Keratinocyte (primary cell): ENCODE data around the gene DCLK2. TPM values are rescaled to one million over a fixed set of nuclear protein-coding genes. Genes with fewer than 3 reads are reported as not detected.

Source experiments
- DNase-seq: peaks from one replicate; pipeline ENCODE4 v3.0.0-alpha.2; 2011; ENCODE audit warnings: low read depth, missing footprints, low spot score
- FAIRE-seq: peaks from 2 replicates; lab custom pipeline; 2011; peaks lifted over from hg19 to GRCh38; lab: Jason Lieb, UNC
- H2AFZ ChIP-seq: 2 replicates; pipeline ENCODE4 v1.6.0; 2012; ENCODE audit warnings: low read length, control low read depth, inconsistent platforms; ENCODE audit not compliant: control insufficient read depth
- H3K27ac ChIP-seq: 2 replicates; pipeline ENCODE4 v1.5.1; 2011; ENCODE audit warnings: low read length; ENCODE audit not compliant: control insufficient read depth, insufficient read depth
- H3K27me3 ChIP-seq: 3 replicates; pipeline ENCODE4 v1.6.0; 2011; ENCODE audit warnings: low read length; ENCODE audit not compliant: control insufficient read depth, insufficient read depth; ENCODE audit errors: extremely low read depth
- H3K36me3 ChIP-seq, 2 experiments: 2 replicates in 1 of 2; 3 replicates in 1 of 2; pipeline ENCODE4 v1.5.1; 2011; ENCODE audit warnings: low read length in 2 of 2, mild to moderate bottlenecking in 1 of 2; ENCODE audit not compliant: control insufficient read depth in 2 of 2, insufficient read depth in 2 of 2; ENCODE audit errors: extremely low read depth in 1 of 2
- H3K4me1 ChIP-seq: 3 replicates; pipeline ENCODE4 v1.5.1; 2011; ENCODE audit warnings: low read length; ENCODE audit not compliant: control insufficient read depth, insufficient read depth; ENCODE audit errors: extremely low read depth
- H3K4me2 ChIP-seq: 3 replicates; pipeline ENCODE4 v1.6.0; 2011; ENCODE audit warnings: low read depth, low read length; ENCODE audit not compliant: control insufficient read depth, insufficient read depth; ENCODE audit errors: extremely low read depth
- H3K4me3 ChIP-seq, 3 experiments: fragments of 200-600 bp in 1 of 3; sonication (generic) in 1 of 3; 2 replicates in 2 of 3; 3 replicates in 1 of 3; pipeline ENCODE4 v1.5.1; 2011 to 2016; ENCODE audit warnings: low read length in 3 of 3, mild to moderate bottlenecking in 3 of 3, control low read depth in 2 of 3, inconsistent platforms in 1 of 3, low read depth in 1 of 3, mixed read lengths in 1 of 3, mixed run types in 1 of 3, moderate library complexity in 1 of 3; ENCODE audit not compliant: control insufficient read depth in 2 of 3, insufficient read depth in 2 of 3; ENCODE audit errors: extremely low read depth in 1 of 3
- H3K79me2 ChIP-seq: 2 replicates; pipeline ENCODE4 v1.6.0; 2012; ENCODE audit warnings: low read length; ENCODE audit not compliant: control insufficient read depth, insufficient read depth
- H3K9ac ChIP-seq: 3 replicates; pipeline ENCODE4 v1.6.0; 2011; ENCODE audit warnings: low read length; ENCODE audit not compliant: control insufficient read depth, insufficient read depth; ENCODE audit errors: extremely low read depth
- H3K9me1 ChIP-seq: 3 replicates; pipeline ENCODE4 v1.6.0; 2011; ENCODE audit warnings: low read length; ENCODE audit not compliant: control insufficient read depth, insufficient read depth; ENCODE audit errors: extremely low read depth
- H3K9me3 ChIP-seq: 2 replicates; pipeline ENCODE4 v1.5.1; 2012; ENCODE audit warnings: low read depth, low read length; ENCODE audit not compliant: control insufficient read depth
- H4K20me1 ChIP-seq: 3 replicates; pipeline ENCODE4 v1.6.0; 2011; ENCODE audit warnings: low read length; ENCODE audit not compliant: control insufficient read depth, insufficient read depth; ENCODE audit errors: extremely low read depth
- CTCF ChIP-seq, 3 experiments: IDR thresholded peaks in 1 of 3; conservative IDR thresholded peaks in 1 of 3; optimal IDR thresholded peaks in 1 of 3; 2 replicates in 2 of 3; 3 replicates in 1 of 3; pipeline versions ENCODE3 to v1.5.1; 2011; ENCODE audit warnings: low read length in 3 of 3, mild to moderate bottlenecking in 3 of 3, moderate library complexity in 2 of 3, control low read depth in 1 of 3, inconsistent platforms in 1 of 3; ENCODE audit not compliant: insufficient read depth in 2 of 3; ENCODE audit errors: extremely low read depth in 1 of 3
- EZH2 ChIP-seq: IDR thresholded peaks from one replicate; pipeline ENCODE4 v1.6.1; 2012; ENCODE audit warnings: inconsistent platforms, mild to moderate bottlenecking, low read length, moderate library complexity
- dilution Hi-C: fragments of 300-500 bp; cut with MboI; formaldehyde crosslinking; loops from one replicate; pipeline ENCODE4 v1.7.0; 2020; ENCODE audit warnings: low sequenced_read_pairs; ENCODE audit not compliant: extremely low pct_ligation_motif_present
- polyA plus RNA-seq, 5 experiments: library from polyadenylated mRNA; depleted of rRNA in 3 of 5; stranded (reverse) in 3 of 5; stranded (forward) in 1 of 5; unstranded in 1 of 5; fragments of >200 nt; gene quantifications; 1 replicate in 1 of 5; 2 replicates in 3 of 5; 3 replicates in 1 of 5; pipeline versions ENCODE4 v1.2.1 to v1.2.3, GENCODE V29; 2011 to 2012; ENCODE audit warnings: missing spikeins in 2 of 5, low read depth in 1 of 5, low replicate concordance in 1 of 5

The DCLK2 gene
- polyA plus RNA-seq, 1 donor (not counting 4 experiments of a cell fraction or from before 2014, with no cell fraction given): 0.07 TPM

- H3K4me1 ChIP-seq: peaks cover 14% of the 10 kb centered on the region
- H3K27ac ChIP-seq: no peak overlapping the region
- DNase-seq (no peak), FAIRE-seq (no peak)
- H3K9me1 ChIP-seq: no peaks in the 10 kb centered on the region
- H3K9ac ChIP-seq: no peak overlapping the region
- H3K36me3 ChIP-seq: no peaks in the 10 kb centered on the region
- H3K27me3 ChIP-seq: no peaks in the 10 kb centered on the region
- H3K4me3 ChIP-seq: no peak overlapping the region
- H4K20me1 ChIP-seq: no peaks in the 10 kb centered on the region
- H2AFZ ChIP-seq: no peak overlapping the region
- H3K4me2 ChIP-seq: no peak overlapping the region
- H3K79me2 ChIP-seq: no peaks in the 10 kb centered on the region
- no peaks in the 10 kb centered on the region for H3K9me3 ChIP-seq
- TF ChIP-seq CTCF (optimal IDR thresholded peaks at IDR 0.05 in 1 of 3, IDR thresholded peaks at IDR 0.05 in 1 of 3, conservative IDR thresholded peaks at IDR 0.05 in 1 of 3; ENCODE audit: extremely low read depth in 1 of 3, insufficient read depth in 2 of 3, low read length in 3 of 3) (no peak), EZH2 (no peak)
- dilution Hi-C loops: no loop called here
Observed at GRCh38 chr4:150136481-150136880, 58.2 kb downstream of the DCLK2 start.

GRCh38 chr4:150139297-150139865 lies 61.1 kb downstream of the DCLK2 start:
- H2AFZ ChIP-seq: no peak overlapping the region
- H3K27ac ChIP-seq: no peak overlapping the region
- no peak overlapping the region for H3K4me2 ChIP-seq
- no peak overlapping the region for H3K4me3 ChIP-seq
- H4K20me1 ChIP-seq: no peaks in the 10 kb centered on the region
- no peak for TF ChIP-seq EZH2
- TF ChIP-seq CTCF (optimal IDR thresholded peaks at IDR 0.05 in 1 of 3, IDR thresholded peaks at IDR 0.05 in 1 of 3, conservative IDR thresholded peaks at IDR 0.05 in 1 of 3; ENCODE audit: extremely low read depth in 1 of 3, insufficient read depth in 2 of 3, low read length in 3 of 3): no peak
- H3K27me3 ChIP-seq: no peaks in the 10 kb centered on the region
- H3K36me3 ChIP-seq: no peaks in the 10 kb centered on the region
- FAIRE-seq (peak; percentile 86), DNase-seq (no peak)
- peaks cover 17% of the 10 kb centered on the region for H3K4me1 ChIP-seq
- no peaks in the 10 kb centered on the region for H3K9me1 ChIP-seq
- no peaks in the 10 kb centered on the region for H3K9me3 ChIP-seq
- no peaks in the 10 kb centered on the region for H3K79me2 ChIP-seq
- dilution Hi-C loops: no loop called here
- no peak overlapping the region for H3K9ac ChIP-seq
